Parathyroid adenoma (tissue), 2 donors: Measurements from ENCODE around the gene BCL2A1.

Source experiments
- H2AFZ ChIP-seq: fragments of 300-600 bp; sonication (generic); one replicate; pipeline ENCODE4 v1.7.0; 2017; ENCODE audit warnings: antibody characterized with exemption, mild to moderate bottlenecking
- H3K27ac ChIP-seq: fragments of 300-600 bp; sonication (generic); one replicate; pipeline ENCODE4 v1.7.0; 2017
- H3K27me3 ChIP-seq: fragments of 300-600 bp; sonication (generic); one replicate; pipeline ENCODE4 v1.7.0; 2017; ENCODE audit warnings: low read length; ENCODE audit not compliant: control insufficient read depth, insufficient read depth
- H3K36me3 ChIP-seq: fragments of 300-600 bp; sonication (generic); one replicate; pipeline ENCODE4 v1.7.0; 2017; ENCODE audit warnings: low read length; ENCODE audit not compliant: control insufficient read depth, insufficient read depth
- H3K4me1 ChIP-seq: fragments of 300-600 bp; sonication (generic); one replicate; pipeline ENCODE4 v1.7.0; 2017; ENCODE audit warnings: control low read depth
- H3K4me2 ChIP-seq: fragments of 300-600 bp; sonication (generic); one replicate; pipeline ENCODE4 v1.7.0; 2017; ENCODE audit warnings: low read length
- H3K4me3 ChIP-seq: fragments of 300-600 bp; sonication (generic); one replicate; pipeline ENCODE4 v1.7.0; 2017; ENCODE audit warnings: low read depth, low read length
- H3K79me2 ChIP-seq: fragments of 300-600 bp; sonication (generic); one replicate; pipeline ENCODE4 v1.7.0; 2017; ENCODE audit warnings: control low read depth
- H3K9ac ChIP-seq: fragments of 300-600 bp; sonication (generic); one replicate; pipeline ENCODE4 v1.7.0; 2017; ENCODE audit warnings: mild to moderate bottlenecking
- H3K9me3 ChIP-seq: fragments of 300-600 bp; sonication (generic); one replicate; pipeline ENCODE4 v1.7.0; 2017; ENCODE audit warnings: low read length; ENCODE audit not compliant: control insufficient read depth
- TF ChIP-seq, protein P1 (sequence below): fragments of 300-600 bp; sonication (generic); IDR thresholded peaks from one replicate; pipeline ENCODE4 v1.7.0; 2017; ENCODE audit warnings: antibody characterized with exemption, mild to moderate bottlenecking
- donor health status: primary hyperparathyroidism.

The BCL2A1 gene

DNA sequence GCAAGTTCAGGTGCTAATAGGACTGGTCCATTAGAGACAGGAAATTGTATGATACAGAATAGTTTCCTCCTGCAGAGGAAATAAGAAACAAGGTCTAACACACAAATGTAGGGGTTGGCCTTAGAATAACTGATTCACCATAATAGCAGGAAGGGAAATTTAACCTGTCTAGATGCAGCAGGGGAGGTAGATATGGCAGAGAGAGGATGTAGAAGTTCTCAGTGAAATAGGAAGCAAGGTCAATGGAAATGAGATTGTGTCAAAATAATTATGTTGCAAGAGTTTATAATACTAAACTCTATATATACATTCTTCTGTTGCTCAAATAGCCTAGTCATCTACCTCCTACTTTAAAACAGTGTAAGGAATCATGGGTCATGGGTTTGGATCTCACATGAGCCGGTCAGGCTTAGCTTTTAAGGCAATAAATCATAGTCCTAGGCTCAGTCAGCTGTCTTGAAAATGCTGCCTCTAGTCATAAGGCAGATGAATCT, 17.0 kb downstream of the BCL2A1 start:
- no peaks in the 10 kb centered on the region for H3K36me3 ChIP-seq
- H3K27ac ChIP-seq: no peak overlapping the region
- H3K4me3 ChIP-seq: no peak overlapping the region
- H3K27me3 ChIP-seq: no peaks in the 10 kb centered on the region
- H3K9ac ChIP-seq: no peak overlapping the region
- H2AFZ ChIP-seq: no peak overlapping the region
- TF ChIP-seq, protein P1, sequence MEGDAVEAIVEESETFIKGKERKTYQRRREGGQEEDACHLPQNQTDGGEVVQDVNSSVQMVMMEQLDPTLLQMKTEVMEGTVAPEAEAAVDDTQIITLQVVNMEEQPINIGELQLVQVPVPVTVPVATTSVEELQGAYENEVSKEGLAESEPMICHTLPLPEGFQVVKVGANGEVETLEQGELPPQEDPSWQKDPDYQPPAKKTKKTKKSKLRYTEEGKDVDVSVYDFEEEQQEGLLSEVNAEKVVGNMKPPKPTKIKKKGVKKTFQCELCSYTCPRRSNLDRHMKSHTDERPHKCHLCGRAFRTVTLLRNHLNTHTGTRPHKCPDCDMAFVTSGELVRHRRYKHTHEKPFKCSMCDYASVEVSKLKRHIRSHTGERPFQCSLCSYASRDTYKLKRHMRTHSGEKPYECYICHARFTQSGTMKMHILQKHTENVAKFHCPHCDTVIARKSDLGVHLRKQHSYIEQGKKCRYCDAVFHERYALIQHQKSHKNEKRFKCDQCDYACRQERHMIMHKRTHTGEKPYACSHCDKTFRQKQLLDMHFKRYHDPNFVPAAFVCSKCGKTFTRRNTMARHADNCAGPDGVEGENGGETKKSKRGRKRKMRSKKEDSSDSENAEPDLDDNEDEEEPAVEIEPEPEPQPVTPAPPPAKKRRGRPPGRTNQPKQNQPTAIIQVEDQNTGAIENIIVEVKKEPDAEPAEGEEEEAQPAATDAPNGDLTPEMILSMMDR: no peak
- no peaks in the 10 kb centered on the region for H3K9me3 ChIP-seq
- H3K4me2 ChIP-seq: no peak overlapping the region
- no peaks in the 10 kb centered on the region for H3K4me1 ChIP-seq
- H3K79me2 ChIP-seq: no peaks in the 10 kb centered on the region

DNA sequence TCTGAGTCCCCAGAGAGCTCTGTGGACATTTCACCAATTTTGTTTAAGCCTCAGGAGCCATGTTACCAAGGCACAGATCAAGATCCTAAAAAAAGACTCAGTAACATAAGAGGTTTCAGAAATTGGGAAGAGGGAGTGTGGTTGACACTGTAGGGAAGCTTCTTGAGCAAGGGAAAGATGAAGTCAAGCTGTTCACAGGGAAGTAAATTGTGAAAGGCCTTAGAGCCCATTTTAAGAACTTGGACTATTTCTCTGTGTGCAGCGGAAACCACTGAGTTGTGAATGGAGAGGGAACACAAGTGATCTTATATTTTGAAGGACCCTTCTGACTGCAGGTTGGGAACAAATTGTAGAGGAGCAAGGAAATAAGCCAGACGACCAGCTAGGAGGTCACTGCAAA, 18.7 kb downstream of the BCL2A1 start:
- Histone ChIP-seq H3K4me2 (no peak overlapping the region), H3K79me2 (no peaks in the 10 kb centered on the region), H3K27ac (no peak overlapping the region), H3K36me3 (no peaks in the 10 kb centered on the region), H2AFZ (no peak overlapping the region), H3K9me3 (no peaks in the 10 kb centered on the region), H3K27me3 (no peaks in the 10 kb centered on the region), H3K4me3 (no peak overlapping the region), H3K4me1 (no peaks in the 10 kb centered on the region), H3K9ac (no peak overlapping the region)
- TF ChIP-seq, protein P1: no peak

DNA sequence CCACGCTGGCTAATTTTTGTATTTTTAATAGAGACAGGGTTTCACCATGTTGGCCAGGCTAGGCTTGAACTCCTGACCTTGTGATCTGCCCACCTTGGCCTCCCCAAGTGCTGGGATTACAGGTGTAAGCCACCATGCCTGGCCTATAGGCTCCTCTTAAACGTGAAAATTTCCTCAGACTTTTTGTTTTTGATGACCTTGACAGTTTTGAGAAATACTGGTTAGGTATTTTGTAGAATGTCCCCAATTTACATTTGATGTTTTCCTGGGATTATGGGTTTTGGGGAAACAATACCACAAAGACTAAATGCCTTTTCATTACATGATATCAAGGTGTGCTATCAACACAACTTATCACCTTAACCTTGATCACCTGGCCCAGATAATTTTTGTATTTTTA, 20.7 kb downstream of the BCL2A1 start:
- H3K9me3 ChIP-seq: no peaks in the 10 kb centered on the region
- no peak overlapping the region for H2AFZ ChIP-seq
- no peak overlapping the region for H3K4me3 ChIP-seq
- no peaks in the 10 kb centered on the region for H3K4me1 ChIP-seq
- H3K27ac ChIP-seq: no peak overlapping the region
- H3K4me2 ChIP-seq: no peak overlapping the region
- TF ChIP-seq, protein P1: no peak
- H3K27me3 ChIP-seq: no peaks in the 10 kb centered on the region
- no peaks in the 10 kb centered on the region for H3K79me2 ChIP-seq
- no peaks in the 10 kb centered on the region for H3K36me3 ChIP-seq
- no peak overlapping the region for H3K9ac ChIP-seq

DNA sequence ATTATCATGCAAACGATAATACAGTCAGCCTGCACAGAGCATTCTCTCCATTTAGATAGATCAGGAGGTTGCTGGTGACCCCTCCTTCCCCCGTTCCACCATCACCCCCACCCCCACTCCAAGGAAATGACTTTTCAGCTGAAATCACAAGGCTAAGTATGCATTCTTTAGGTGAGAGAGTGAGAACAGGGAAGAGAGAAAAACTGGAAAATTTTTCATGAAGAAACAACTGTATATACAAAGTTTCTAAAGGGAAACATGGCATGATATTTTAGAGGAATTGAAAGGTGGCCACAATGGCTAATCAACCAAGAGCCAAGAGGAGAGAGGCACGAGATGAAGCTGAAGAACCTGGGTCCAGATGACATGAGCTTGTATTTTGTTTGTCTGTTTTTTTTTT, 22.2 kb downstream of the BCL2A1 start:
- Histone ChIP-seq H3K4me3 (no peak overlapping the region), H2AFZ (no peak overlapping the region), H3K36me3 (no peaks in the 10 kb centered on the region), H3K27me3 (no peaks in the 10 kb centered on the region), H3K27ac (no peak overlapping the region), H3K79me2 (no peaks in the 10 kb centered on the region), H3K4me1 (no peaks in the 10 kb centered on the region), H3K9me3 (no peaks in the 10 kb centered on the region), H3K9ac (no peak overlapping the region), H3K4me2 (no peak overlapping the region)
- TF ChIP-seq, protein P1: no peak

DNA sequence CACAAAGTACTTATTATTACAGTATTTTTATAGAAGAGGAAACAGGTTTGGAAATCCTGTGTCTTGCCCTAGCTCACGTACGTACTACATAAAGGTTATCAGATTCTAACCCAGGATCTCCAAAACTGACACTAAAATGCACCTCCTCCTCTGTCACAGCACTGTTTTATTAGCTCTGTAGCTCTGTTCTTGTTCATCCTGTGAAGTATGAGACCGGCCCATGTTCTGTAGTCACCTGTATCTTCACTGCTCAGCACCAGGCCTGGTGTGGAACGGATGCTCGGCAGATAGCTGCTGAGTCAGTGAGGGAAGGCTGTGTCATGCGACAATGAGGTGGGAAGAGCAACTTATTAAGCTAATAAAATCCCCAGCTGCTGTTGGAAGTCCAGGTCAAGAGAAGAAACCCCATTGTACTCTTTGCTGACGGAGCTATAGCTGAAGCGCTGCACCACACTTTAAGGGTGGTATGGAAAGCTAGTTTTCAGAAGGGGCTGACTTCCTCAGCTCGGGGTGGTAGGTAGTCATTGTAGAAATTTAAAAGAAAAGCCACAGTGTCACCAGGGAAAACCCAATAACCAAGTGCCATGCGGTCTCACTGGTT, 22.8 kb downstream of the BCL2A1 start:
- no peak overlapping the region for H3K4me3 ChIP-seq
- no peaks in the 10 kb centered on the region for H3K4me1 ChIP-seq
- no peak overlapping the region for H3K4me2 ChIP-seq
- no peak overlapping the region for H3K9ac ChIP-seq
- H3K27ac ChIP-seq: no peak overlapping the region
- H3K79me2 ChIP-seq: no peaks in the 10 kb centered on the region
- no peaks in the 10 kb centered on the region for H3K27me3 ChIP-seq
- H3K9me3 ChIP-seq: no peaks in the 10 kb centered on the region
- no peaks in the 10 kb centered on the region for H3K36me3 ChIP-seq
- TF ChIP-seq, protein P1: no peak
- no peak overlapping the region for H2AFZ ChIP-seq
